GM12892 (cell line): ENCODE measurements around the gene SEMA3F.

Source experiments
- POLR2A ChIP-seq: IDR thresholded peaks from 2 replicates; pipeline ENCODE4 v1.6.1; 2011; ENCODE audit warnings: low read depth, low read length, control low read depth
- POLR2AphosphoS5 ChIP-seq: IDR thresholded peaks from 2 replicates; pipeline ENCODE4 v1.6.1; 2011; ENCODE audit warnings: low read depth, low read length, control low read depth
- TAF1 ChIP-seq: IDR thresholded peaks from 2 replicates; pipeline ENCODE4 v1.6.1; 2011; ENCODE audit warnings: low read depth, mild to moderate bottlenecking, control low read depth, low read length, borderline replicate concordance

GRCh38 chr3:50230104-50230793 lies 75.1 kb downstream of the SEMA3F start:
- TF ChIP-seq POLR2AphosphoS5 (no peak), POLR2A (no peak), TAF1 (no peak)
